MM.1S (cell line): ENCODE measurements around the gene IZUMO2.

ENCODE experiments used
- DNase-seq: peaks from one replicate; pipeline ENCODE4 v3.0.0-alpha.2; 2015
- H2AFZ ChIP-seq: fragments of 300-600 bp; sonication (generic); 2 replicates; pipeline ENCODE4 v1.6.0; 2016; ENCODE audit warnings: antibody characterized with exemption, low read length
- H3F3A ChIP-seq: fragments of 300-600 bp; sonication (generic); 2 replicates; pipeline ENCODE4 v1.6.1; 2016; ENCODE audit warnings: mild to moderate bottlenecking, antibody characterized with exemption, low read length, moderate library complexity, mixed read lengths; ENCODE audit not compliant: insufficient read depth
- H3K27ac ChIP-seq: fragments of 300-600 bp; sonication (generic); 2 replicates; pipeline ENCODE4 v1.5.1; 2016; ENCODE audit warnings: mild to moderate bottlenecking, low read length
- H3K27me3 ChIP-seq: fragments of 300-600 bp; sonication (generic); replicated peaks from 2 replicates; pipeline ENCODE4 v1.6.0; 2016; ENCODE audit warnings: low read length; ENCODE audit not compliant: insufficient read depth
- H3K36me3 ChIP-seq: fragments of 300-600 bp; sonication (generic); replicated peaks from 2 replicates; pipeline ENCODE4 v1.6.1; 2016; ENCODE audit warnings: mild to moderate bottlenecking, low read length, mixed read lengths; ENCODE audit not compliant: insufficient read depth
- H3K4me1 ChIP-seq: fragments of 300-600 bp; sonication (generic); 2 replicates; pipeline ENCODE4 v1.6.1; 2016; ENCODE audit warnings: low read length, mixed read lengths
- H3K4me2 ChIP-seq: fragments of 300-600 bp; sonication (generic); 2 replicates; pipeline ENCODE4 v1.6.0; 2016; ENCODE audit warnings: low read depth, low read length
- H3K4me3 ChIP-seq: fragments of 300-600 bp; sonication (generic); 2 replicates; pipeline ENCODE4 v1.5.1; 2016; ENCODE audit warnings: low read length, mixed read lengths
- H3K79me2 ChIP-seq: fragments of 300-600 bp; sonication (generic); 2 replicates; pipeline ENCODE4 v1.6.1; 2016; ENCODE audit warnings: mixed run types, low read length, mixed read lengths
- H3K9ac ChIP-seq: fragments of 300-600 bp; sonication (generic); 2 replicates; pipeline ENCODE4 v1.6.1; 2016; ENCODE audit warnings: low read length, mixed read lengths
- H3K9me2 ChIP-seq: fragments of 300-600 bp; sonication (generic); replicated peaks from 2 replicates; pipeline ENCODE4 v1.6.1; 2016; ENCODE audit warnings: mild to moderate bottlenecking, low read length, mixed read lengths; ENCODE audit not compliant: insufficient read depth
- H3K9me3 ChIP-seq: fragments of 300-600 bp; sonication (generic); replicated peaks from 2 replicates; pipeline ENCODE4 v1.6.1; 2016; ENCODE audit warnings: mild to moderate bottlenecking, low read length, mixed read lengths; ENCODE audit not compliant: insufficient read depth
- H4K20me1 ChIP-seq: fragments of 300-600 bp; sonication (generic); 2 replicates; pipeline ENCODE4 v1.6.1; 2016; ENCODE audit warnings: mild to moderate bottlenecking, low read length, moderate library complexity, mixed read lengths; ENCODE audit not compliant: insufficient read depth
- CTCF ChIP-seq: fragments of 300-600 bp; sonication (generic); IDR thresholded peaks from 2 replicates; pipeline ENCODE4 v1.5.1; 2016; ENCODE audit warnings: antibody characterized with exemption, low read length, mixed read lengths
- EZH2 ChIP-seq: fragments of 300-600 bp; sonication (generic); optimal IDR thresholded peaks from 2 replicates; pipeline ENCODE3; 2017; ENCODE audit warnings: low read depth, mild to moderate bottlenecking, antibody characterized with exemption, low read length, mixed read lengths
- EZH2phosphoT487 ChIP-seq: fragments of 300-600 bp; sonication (generic); IDR thresholded peaks from 2 replicates; pipeline ENCODE4 v1.6.1; 2018; ENCODE audit warnings: antibody characterized with exemption, low read length

The IZUMO2 gene

DNA sequence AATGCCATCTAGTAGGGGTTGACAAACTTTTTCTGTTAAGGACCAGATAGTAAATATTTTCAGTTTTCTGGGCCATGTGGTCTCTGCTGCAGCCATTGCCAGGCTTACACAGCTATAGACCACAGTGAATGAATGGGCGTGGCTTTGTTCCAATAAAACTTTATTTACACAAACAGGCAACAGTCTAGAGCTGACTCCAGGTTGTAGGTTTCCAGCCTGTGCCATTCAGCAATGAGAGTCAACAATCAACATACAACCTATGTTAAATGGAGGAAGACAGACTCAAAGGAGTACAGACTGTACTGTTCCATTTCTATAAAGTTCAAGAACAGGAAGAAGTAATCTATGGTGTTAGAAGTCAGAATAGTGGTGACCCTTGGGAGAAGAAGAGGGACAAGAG, 15.2 kb upstream of the IZUMO2 start:
- H2AFZ ChIP-seq = no peak overlapping the region
- no peaks in the 10 kb centered on the region for H3K79me2 ChIP-seq

DNA sequence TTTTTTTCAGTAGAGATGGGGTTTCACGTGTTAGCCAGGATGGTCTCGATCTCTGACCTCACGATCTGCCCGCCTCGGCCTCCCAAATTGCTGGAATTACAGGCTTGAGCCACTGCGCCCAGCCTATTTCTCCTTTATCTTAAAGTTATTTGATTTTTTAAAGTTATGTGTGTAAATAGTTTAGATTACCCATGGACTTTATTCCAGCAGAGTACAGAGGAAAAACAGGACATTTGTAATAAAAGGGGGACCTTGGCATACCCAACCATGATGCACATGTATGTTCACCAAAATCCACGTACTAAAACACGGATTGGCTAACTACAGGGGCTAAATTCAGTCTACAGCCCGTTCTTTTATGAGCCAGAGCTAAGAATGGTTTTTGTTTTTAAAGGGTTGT, 13.7 kb upstream of the IZUMO2 start:
- Histone ChIP-seq H3K36me3 (no peaks in the 10 kb centered on the region), H4K20me1 (no peaks in the 10 kb centered on the region), H3K4me2 (no peak overlapping the region), H3F3A (no peaks in the 10 kb centered on the region), H3K9me3 (no peaks in the 10 kb centered on the region), H3K4me3 (no peak overlapping the region), H3K27me3 (peaks cover 53% of the 10 kb centered on the region), H3K9ac (no peak overlapping the region), H2AFZ (no peak overlapping the region), H3K79me2 (no peaks in the 10 kb centered on the region), H3K27ac (no peak overlapping the region), H3K9me2 (no peaks in the 10 kb centered on the region), H3K4me1 (no peaks in the 10 kb centered on the region)
- DNase-seq = no peak
- TF ChIP-seq CTCF = no peak
- no peak for TF ChIP-seq EZH2phosphoT487
- no peak for TF ChIP-seq EZH2

More for the DNA sequence above, 15.2 kb upstream of the IZUMO2 start:
- H3K9me2 ChIP-seq = no peaks in the 10 kb centered on the region
- TF ChIP-seq CTCF (no peak), EZH2 (no peak), EZH2phosphoT487 (no peak)
- no peak overlapping the region for H3K9ac ChIP-seq
- no peak for DNase-seq
- H3F3A ChIP-seq = no peaks in the 10 kb centered on the region
- H3K36me3 ChIP-seq = no peaks in the 10 kb centered on the region
- no peaks in the 10 kb centered on the region for H3K9me3 ChIP-seq
- no peak overlapping the region for H3K4me2 ChIP-seq
- no peaks in the 10 kb centered on the region for H3K4me1 ChIP-seq
- no peaks in the 10 kb centered on the region for H4K20me1 ChIP-seq
- H3K4me3 ChIP-seq = no peak overlapping the region
- peaks cover 45% of the 10 kb centered on the region for H3K27me3 ChIP-seq
- no peak overlapping the region for H3K27ac ChIP-seq

GRCh38 chr19:50175924-50176323, 12.8 kb upstream of the IZUMO2 start:
- H3K9me2 ChIP-seq = no peaks in the 10 kb centered on the region
- no peaks in the 10 kb centered on the region for H3K9me3 ChIP-seq
- no peak for DNase-seq

More at GRCh38 chr19:50175924-50176323, 12.8 kb upstream of the IZUMO2 start:
- Histone ChIP-seq H3K9ac (no peak overlapping the region), H3F3A (no peaks in the 10 kb centered on the region), H3K4me2 (no peak overlapping the region), H4K20me1 (no peaks in the 10 kb centered on the region), H3K27me3 (peaks cover 55% of the 10 kb centered on the region), H2AFZ (no peak overlapping the region), H3K79me2 (no peaks in the 10 kb centered on the region), H3K27ac (no peak overlapping the region), H3K36me3 (no peaks in the 10 kb centered on the region), H3K4me1 (no peaks in the 10 kb centered on the region), H3K4me3 (no peak overlapping the region)
- no peak for TF ChIP-seq EZH2phosphoT487
- TF ChIP-seq EZH2 = no peak
- no peak for TF ChIP-seq CTCF
